HepG2 (cell line): ENCODE data around the gene GRIK1. TPM values are rescaled to one million over a fixed set of nuclear protein-coding genes. Genes with fewer than 3 reads are reported as not detected.

Source experiments
- ATAC-seq: fragments of 200-7000 bp; cut with Tn5 transposase; 3 replicates; pipeline ENCODE4 v1.9.1; 2020; ENCODE audit warnings: mild to moderate bottlenecking, moderate library complexity
- BruUV-seq: library from RNA; stranded (reverse); fragments of 400-500 nt; replicated peaks from 2 replicates; lab custom pipeline; 2021; lab: Mats Ljungman, UMichigan
- CTCF ChIA-PET: fragments of 300-600 bp; formaldehyde crosslinking; extraction: SDS; loops from one replicate; lab custom pipeline; 2021; ENCODE audit warnings: low total read pairs, inconsistent platforms, low intra/inter-chr PET ratio; lab: Yijun Ruan, JAX
- POLR2A ChIA-PET: fragments of 350-600 bp; sonication (Branson Sonifier 250); formaldehyde crosslinking; loops from one replicate; lab custom pipeline; 2020; ENCODE audit warnings: antibody characterized with exemption, inconsistent platforms; lab: Yijun Ruan, JAX
- DNase-seq: peaks from one replicate; pipeline ENCODE4 v3.0.0-alpha.2; 2015; ENCODE audit warnings: low spot score
- FAIRE-seq: peaks from 3 replicates; lab custom pipeline; 2011; peaks lifted over from hg19 to GRCh38; lab: Jason Lieb, UNC
- H2AFZ ChIP-seq: one replicate; pipeline ENCODE4 v1.6.1; 2011; ENCODE audit warnings: low read length, inconsistent platforms
- H3K27ac ChIP-seq: fragments of 300-600 bp; 3 replicates; pipeline ENCODE4 v1.8.0; 2011; ENCODE audit warnings: mixed run types, mild to moderate bottlenecking, mixed read lengths, low read length, inconsistent platforms; ENCODE audit not compliant: insufficient read depth; ENCODE audit errors: extremely low read length
- H3K27me3 ChIP-seq, 2 experiments: fragments of 200-600 bp in 1 of 2; 2 replicates in 1 of 2; 3 replicates in 1 of 2; pipeline versions ENCODE4 v1.6.0 to v1.8.0; 2011; ENCODE audit warnings: low read length in 2 of 2, mild to moderate bottlenecking in 2 of 2, moderate library complexity in 2 of 2, inconsistent platforms in 1 of 2; ENCODE audit not compliant: insufficient read depth in 2 of 2, control insufficient read depth in 1 of 2
- H3K36me3 ChIP-seq, 2 experiments: fragments of 200-600 bp in 1 of 2; replicated peaks in 1 of 2; 2 replicates in 1 of 2; 3 replicates in 1 of 2; pipeline versions ENCODE4 v1.5.1 to v1.8.0; 2011; ENCODE audit warnings: low read length in 2 of 2, inconsistent platforms in 1 of 2; ENCODE audit not compliant: insufficient read depth in 2 of 2, control insufficient read depth in 1 of 2
- H3K4me1 ChIP-seq: 2 replicates; pipeline ENCODE4 v1.5.1; 2012; ENCODE audit warnings: low read length, inconsistent platforms; ENCODE audit not compliant: insufficient read depth
- H3K4me2 ChIP-seq: 2 replicates; pipeline ENCODE4 v1.6.0; 2011; ENCODE audit warnings: low read depth, low read length, inconsistent platforms
- H3K4me3 ChIP-seq, 3 experiments: fragments of 200-600 bp in 1 of 3; sonication (generic), shearing (Covaris generic) in 1 of 3; replicated peaks in 1 of 3; 2 replicates each; pipeline ENCODE4 v1.5.1; 2011 to 2016; ENCODE audit warnings: low read length in 3 of 3, inconsistent platforms in 2 of 3, low read depth in 2 of 3, mild to moderate bottlenecking in 2 of 3, control low read depth in 1 of 3, mixed read lengths in 1 of 3; ENCODE audit not compliant: insufficient read depth in 1 of 3
- H3K79me2 ChIP-seq: one replicate; pipeline ENCODE4 v1.6.1; 2011; ENCODE audit warnings: low read length, inconsistent platforms; ENCODE audit not compliant: insufficient read depth
- H3K9ac ChIP-seq: 2 replicates; pipeline ENCODE4 v1.6.0; 2011; ENCODE audit warnings: mild to moderate bottlenecking, low read depth, low read length, inconsistent platforms; ENCODE audit not compliant: insufficient read depth
- H3K9me3 ChIP-seq: 2 replicates; pipeline ENCODE4 v1.5.1; 2012; ENCODE audit warnings: mild to moderate bottlenecking, low read length
- H4K20me1 ChIP-seq: 2 replicates; pipeline ENCODE4 v1.6.0; 2011; ENCODE audit warnings: inconsistent platforms, mild to moderate bottlenecking, low read length, moderate library complexity; ENCODE audit not compliant: insufficient read depth
- ARHGAP35 ChIP-seq: sonication (generic); formaldehyde crosslinking; IDR thresholded peaks from 2 replicates; pipeline ENCODE4 v1.9.0; 2022; ENCODE audit warnings: mild to moderate bottlenecking, inconsistent platforms, moderate library complexity, missing genetic modification reagents, borderline replicate concordance
- ATF1 ChIP-seq: IDR thresholded peaks from 2 replicates; pipeline ENCODE4 v1.6.1; 2016; ENCODE audit warnings: mild to moderate bottlenecking, control low read depth
- CBX5 ChIP-seq: sonication (generic); formaldehyde crosslinking; IDR thresholded peaks from 2 replicates; pipeline ENCODE4 v1.4.0; 2020; ENCODE audit warnings: missing genetic modification reagents, borderline replicate concordance
- FOXO1 ChIP-seq: sonication (generic); formaldehyde crosslinking; IDR thresholded peaks from 2 replicates; pipeline ENCODE4 v1.4.0; 2020; ENCODE audit warnings: missing genetic modification reagents
- HNRNPL ChIP-seq: fragments of 200-400 bp; formaldehyde crosslinking; IDR thresholded peaks from 2 replicates; pipeline ENCODE4 v1.6.1; 2017; ENCODE audit warnings: mild to moderate bottlenecking, low read depth, low read length
- HNRNPUL1 ChIP-seq: fragments of 200-400 bp; formaldehyde crosslinking; IDR thresholded peaks from 2 replicates; pipeline ENCODE4 v1.6.1; 2017; ENCODE audit warnings: low read depth, mild to moderate bottlenecking, low read length, moderate library complexity
- ZBTB3 ChIP-seq: sonication (generic); formaldehyde crosslinking; IDR thresholded peaks from 2 replicates; pipeline ENCODE4 v1.4.0; 2020; ENCODE audit warnings: low read depth, mild to moderate bottlenecking, moderate library complexity, missing genetic modification reagents, borderline replicate concordance
- ZKSCAN8 ChIP-seq: IDR thresholded peaks from 2 replicates; pipeline ENCODE4 v1.6.1; 2016; ENCODE audit warnings: borderline replicate concordance, missing genetic modification reagents, missing compliant biosample characterization
- ZMYM4 ChIP-seq: sonication (generic); formaldehyde crosslinking; IDR thresholded peaks from 2 replicates; pipeline ENCODE4 v1.8.1; 2023; ENCODE audit warnings: mild to moderate bottlenecking, missing genetic modification reagents
- ZNF343 ChIP-seq: sonication (generic); formaldehyde crosslinking; IDR thresholded peaks from 2 replicates; pipeline ENCODE4 v1.4.0; 2020; ENCODE audit warnings: mild to moderate bottlenecking, missing genetic modification reagents
- ZNF501 ChIP-seq: sonication (generic); formaldehyde crosslinking; IDR thresholded peaks from 2 replicates; pipeline ENCODE4 v1.5.1; 2020; ENCODE audit warnings: mild to moderate bottlenecking, moderate library complexity, missing genetic modification reagents
- ZNF614 ChIP-seq: IDR thresholded peaks from 2 replicates; pipeline ENCODE4 v1.6.1; 2018; ENCODE audit warnings: missing biosample characterization, missing genetic modification reagents, inconsistent platforms, borderline replicate concordance
- ZNF670 ChIP-seq: sonication (generic); formaldehyde crosslinking; IDR thresholded peaks from 2 replicates; pipeline ENCODE4 v1.8.0; 2022; ENCODE audit warnings: mild to moderate bottlenecking, missing genetic modification reagents, borderline replicate concordance
- ZSCAN25 ChIP-seq: sonication (generic); formaldehyde crosslinking; IDR thresholded peaks from 2 replicates; pipeline ENCODE4 v1.8.0; 2022; ENCODE audit warnings: mild to moderate bottlenecking, missing genetic modification reagents
- WGBS: methylation state at CpG from one replicate; pipeline ENCODE4 v1.1.6; 2017; ENCODE audit warnings: low lambda C conversion rate; 5-methylcytosine and 5-hydroxymethylcytosine counted together
- in situ Hi-C: cut with HindIII; loops from 2 replicates; pipeline ENCODE4 v1.10.0; 2017; ENCODE audit warnings: low pct_unique_long_range_greater_than_20kb; ENCODE audit not compliant: extremely low pct_ligation_motif_present
- intact Hi-C: fragments of 100-400 bp; cut with micrococcal nuclease; formaldehyde crosslinking; loops from one replicate; pipeline ENCODE4 v1.10.0; 2022; ENCODE audit not compliant: unreplicated experiment
- polyA plus RNA-seq, 8 experiments: library from polyadenylated mRNA; depleted of rRNA in 3 of 8; stranded (reverse) in 7 of 8; unstranded in 1 of 8; fragments of >200 nt; fragmentation: Illumina TruSeq in 4 of 8; extraction: Trizol in 4 of 8; gene quantifications; 2 replicates each; pipeline versions ENCODE4 v1.2.1 to v1.2.3, GENCODE V29; 2011 to 2016; ENCODE audit warnings: low read depth in 4 of 8, missing spikeins in 1 of 8, mixed read lengths in 1 of 8; ENCODE audit not compliant: insufficient read depth in 1 of 8
- total RNA-seq, 5 experiments: library from RNA; depleted of rRNA; stranded (reverse); fragments of >200 nt; fragmentation: Illumina TruSeq; extraction: Trizol; gene quantifications; 2 replicates each; pipeline ENCODE4 v1.2.3, GENCODE V29; 2016; ENCODE audit warnings: low read depth in 1 of 5
- TF ChIP-seq, protein P1 (sequence below): sonication (generic); formaldehyde crosslinking; IDR thresholded peaks from 2 replicates; pipeline ENCODE4 v1.8.1; 2022; ENCODE audit warnings: low read depth, mild to moderate bottlenecking, missing genetic modification reagents
- TF ChIP-seq, protein P2 (sequence below): sonication (generic); formaldehyde crosslinking; IDR thresholded peaks from 2 replicates; pipeline ENCODE4 v1.5.0; 2020; ENCODE audit warnings: mild to moderate bottlenecking, missing genetic modification reagents, borderline replicate concordance

Gene GRIK1
- total and polyA plus RNA-seq, 2 of the 13 experiments (the other 11 are each of a cell fraction or from before 2014, with no cell fraction given) = not detected

DNA sequence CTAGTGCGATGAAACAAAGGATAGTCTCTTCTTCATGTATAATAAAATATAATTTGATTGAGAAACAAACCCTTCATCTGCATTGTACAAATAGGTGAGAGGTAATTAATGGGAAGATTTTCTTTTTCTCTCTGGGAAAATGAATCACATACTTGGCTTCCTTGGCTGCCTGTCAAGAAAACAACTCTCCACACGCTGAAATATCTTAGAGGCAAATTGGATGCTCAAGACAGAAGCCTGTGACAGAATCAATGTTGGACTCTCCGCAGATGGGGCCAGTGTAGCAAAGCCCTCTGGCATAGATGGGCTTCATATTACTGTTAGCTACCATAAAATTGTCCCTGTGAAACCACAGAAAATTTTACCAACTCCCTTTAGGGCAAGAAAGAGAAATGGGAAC is 186.6 kb downstream of the GRIK1 start:
- Histone ChIP-seq H3K27ac (no peak overlapping the region), H3K27me3 (no peaks in the 10 kb centered on the region), H3K79me2 (no peaks in the 10 kb centered on the region), H4K20me1 (no peaks in the 10 kb centered on the region), H3K4me1 (no peaks in the 10 kb centered on the region), H3K9ac (no peak overlapping the region), H2AFZ (no peak overlapping the region), H3K4me3 (no peak overlapping the region), H3K36me3 (no peaks in the 10 kb centered on the region), H3K9me3 (no peaks in the 10 kb centered on the region), H3K4me2 (no peak overlapping the region)
- 28% methylated on average over 3 of the region's 3 CpGs for WGBS
- BruUV-seq = no TSS peak
- DNase-seq = no peak
- TF ChIP-seq HNRNPUL1 (no peak), ARHGAP35 (CRISPR knock-in tag) (no peak), CBX5 (CRISPR knock-in tag) (no peak), ZNF670 (CRISPR knock-in tag) (no peak), ZKSCAN8 (CRISPR knock-in tag) (no peak), FOXO1 (CRISPR knock-in tag) (no peak), ZMYM4 (CRISPR knock-in tag) (no peak), ZBTB3 (CRISPR knock-in tag) (no peak), ZNF501 (CRISPR knock-in tag) (no peak), HNRNPL (no peak), ATF1 (CRISPR knock-in tag) (no peak), ZNF614 (no peak), ZSCAN25 (no peak), ZNF343 (CRISPR knock-in tag) (no peak)
- TF ChIP-seq, protein P1, sequence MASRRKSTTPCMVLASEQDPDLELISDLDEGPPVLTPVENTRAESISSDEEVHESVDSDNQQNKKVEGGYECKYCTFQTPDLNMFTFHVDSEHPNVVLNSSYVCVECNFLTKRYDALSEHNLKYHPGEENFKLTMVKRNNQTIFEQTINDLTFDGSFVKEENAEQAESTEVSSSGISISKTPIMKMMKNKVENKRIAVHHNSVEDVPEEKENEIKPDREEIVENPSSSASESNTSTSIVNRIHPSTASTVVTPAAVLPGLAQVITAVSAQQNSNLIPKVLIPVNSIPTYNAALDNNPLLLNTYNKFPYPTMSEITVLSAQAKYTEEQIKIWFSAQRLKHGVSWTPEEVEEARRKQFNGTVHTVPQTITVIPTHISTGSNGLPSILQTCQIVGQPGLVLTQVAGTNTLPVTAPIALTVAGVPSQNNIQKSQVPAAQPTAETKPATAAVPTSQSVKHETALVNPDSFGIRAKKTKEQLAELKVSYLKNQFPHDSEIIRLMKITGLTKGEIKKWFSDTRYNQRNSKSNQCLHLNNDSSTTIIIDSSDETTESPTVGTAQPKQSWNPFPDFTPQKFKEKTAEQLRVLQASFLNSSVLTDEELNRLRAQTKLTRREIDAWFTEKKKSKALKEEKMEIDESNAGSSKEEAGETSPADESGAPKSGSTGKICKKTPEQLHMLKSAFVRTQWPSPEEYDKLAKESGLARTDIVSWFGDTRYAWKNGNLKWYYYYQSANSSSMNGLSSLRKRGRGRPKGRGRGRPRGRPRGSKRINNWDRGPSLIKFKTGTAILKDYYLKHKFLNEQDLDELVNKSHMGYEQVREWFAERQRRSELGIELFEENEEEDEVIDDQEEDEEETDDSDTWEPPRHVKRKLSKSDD (CRISPR knock-in tag) = no peak
- TF ChIP-seq, protein P2, sequence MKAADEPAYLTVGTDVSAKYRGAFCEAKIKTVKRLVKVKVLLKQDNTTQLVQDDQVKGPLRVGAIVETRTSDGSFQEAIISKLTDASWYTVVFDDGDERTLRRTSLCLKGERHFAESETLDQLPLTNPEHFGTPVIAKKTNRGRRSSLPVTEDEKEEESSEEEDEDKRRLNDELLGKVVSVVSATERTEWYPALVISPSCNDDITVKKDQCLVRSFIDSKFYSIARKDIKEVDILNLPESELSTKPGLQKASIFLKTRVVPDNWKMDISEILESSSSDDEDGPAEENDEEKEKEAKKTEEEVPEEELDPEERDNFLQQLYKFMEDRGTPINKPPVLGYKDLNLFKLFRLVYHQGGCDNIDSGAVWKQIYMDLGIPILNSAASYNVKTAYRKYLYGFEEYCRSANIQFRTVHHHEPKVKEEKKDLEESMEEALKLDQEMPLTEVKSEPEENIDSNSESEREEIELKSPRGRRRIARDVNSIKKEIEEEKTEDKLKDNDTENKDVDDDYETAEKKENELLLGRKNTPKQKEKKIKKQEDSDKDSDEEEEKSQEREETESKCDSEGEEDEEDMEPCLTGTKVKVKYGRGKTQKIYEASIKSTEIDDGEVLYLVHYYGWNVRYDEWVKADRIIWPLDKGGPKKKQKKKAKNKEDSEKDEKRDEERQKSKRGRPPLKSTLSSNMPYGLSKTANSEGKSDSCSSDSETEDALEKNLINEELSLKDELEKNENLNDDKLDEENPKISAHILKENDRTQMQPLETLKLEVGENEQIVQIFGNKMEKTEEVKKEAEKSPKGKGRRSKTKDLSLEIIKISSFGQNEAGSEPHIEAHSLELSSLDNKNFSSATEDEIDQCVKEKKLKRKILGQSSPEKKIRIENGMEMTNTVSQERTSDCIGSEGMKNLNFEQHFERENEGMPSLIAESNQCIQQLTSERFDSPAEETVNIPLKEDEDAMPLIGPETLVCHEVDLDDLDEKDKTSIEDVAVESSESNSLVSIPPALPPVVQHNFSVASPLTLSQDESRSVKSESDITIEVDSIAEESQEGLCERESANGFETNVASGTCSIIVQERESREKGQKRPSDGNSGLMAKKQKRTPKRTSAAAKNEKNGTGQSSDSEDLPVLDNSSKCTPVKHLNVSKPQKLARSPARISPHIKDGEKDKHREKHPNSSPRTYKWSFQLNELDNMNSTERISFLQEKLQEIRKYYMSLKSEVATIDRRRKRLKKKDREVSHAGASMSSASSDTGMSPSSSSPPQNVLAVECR (CRISPR knock-in tag) = no peak
- no peak for FAIRE-seq
- ATAC-seq = no peak
- POLR2A ChIA-PET = no interaction called here
- CTCF ChIA-PET = no interaction called here
- in situ Hi-C loops = no loop called here
- intact Hi-C loops = no loop called here
